CD4-positive, alpha-beta T cell (primary cell): ENCODE measurements around the gene CDK14. TPM values are rescaled to one million over a fixed set of nuclear protein-coding genes. Genes with fewer than 3 reads are reported as not detected.

Experiments used
- ATAC-seq: fragments of 200-7000 bp; cut with Tn5 transposase; one replicate; pipeline ENCODE4 v1.10.0; 2022; ENCODE audit warnings: mild to moderate bottlenecking; ENCODE audit not compliant: poor library complexity
- CTCF ChIA-PET: fragments of 350-600 bp; sonication (Branson Sonifier 250); formaldehyde crosslinking; loops from one replicate; lab custom pipeline; 2021; ENCODE audit warnings: antibody characterized with exemption, inconsistent platforms; lab: Charles Lee
- POLR2A ChIA-PET: fragments of 350-600 bp; sonication (Branson Sonifier 250); formaldehyde crosslinking; loops from one replicate; lab custom pipeline; 2021; ENCODE audit warnings: antibody characterized with exemption, inconsistent platforms; lab: Charles Lee
- DNase-seq, 14 experiments: peaks; one replicate each; pipeline ENCODE4 v3.0.0-alpha.2; 2013 to 2020; ENCODE audit warnings: mixed read lengths in 2 of 14
- H3K27ac ChIP-seq, 2 donors: one replicate each; pipeline versions ENCODE4 v1.5.1 to v1.7.0; 2013; ENCODE audit warnings: low read length in 2 of 2, low read depth in 1 of 2, mild to moderate bottlenecking in 1 of 2
- H3K27me3 ChIP-seq, 2 experiments: 1 replicate in 1 of 2; 2 replicates in 1 of 2; pipeline versions ENCODE4 v1.6.1 to v1.7.0; 2013; ENCODE audit warnings: low read length in 2 of 2, control low read depth in 1 of 2, mild to moderate bottlenecking in 1 of 2, moderate library complexity in 1 of 2; ENCODE audit not compliant: insufficient read depth in 2 of 2, control insufficient read depth in 1 of 2
- H3K36me3 ChIP-seq: one replicate; pipeline ENCODE4 v1.6.1; 2013; ENCODE audit warnings: low read length, control low read depth; ENCODE audit not compliant: insufficient read depth
- H3K4me1 ChIP-seq: one replicate; pipeline ENCODE4 v1.6.1; 2013; ENCODE audit warnings: low read length, control low read depth; ENCODE audit not compliant: insufficient read depth
- H3K4me3 ChIP-seq: one replicate; pipeline ENCODE4 v1.5.1; 2013; ENCODE audit warnings: mild to moderate bottlenecking, low read length, moderate library complexity
- H3K9me3 ChIP-seq, 2 experiments: 1 replicate in 1 of 2; 2 replicates in 1 of 2; pipeline versions ENCODE4 v1.6.1 to v1.7.0; 2013; ENCODE audit warnings: low read length in 2 of 2, mild to moderate bottlenecking in 2 of 2, control low read depth in 1 of 2, moderate library complexity in 1 of 2; ENCODE audit not compliant: control insufficient read depth in 1 of 2, insufficient read depth in 1 of 2
- H3K27ac Mint-ChIP-seq: one replicate; pipeline ENCODE4 v1.8.0; 2020; ENCODE audit warnings: mixed read lengths
- H3K27me3 Mint-ChIP-seq: one replicate; pipeline ENCODE4 v1.8.0; 2021; ENCODE audit warnings: mixed read lengths
- H3K36me3 Mint-ChIP-seq: one replicate; pipeline ENCODE4 v1.8.0; 2021; ENCODE audit warnings: low read depth, mixed read lengths
- H3K4me1 Mint-ChIP-seq: one replicate; pipeline ENCODE4 v1.8.0; 2021; ENCODE audit warnings: low read depth, mixed read lengths
- H3K4me3 Mint-ChIP-seq: one replicate; pipeline ENCODE4 v1.8.0; 2020; ENCODE audit warnings: mild to moderate bottlenecking, mixed read lengths
- H3K9me3 Mint-ChIP-seq: one replicate; pipeline ENCODE4 v1.8.0; 2020; ENCODE audit warnings: mixed read lengths
- intact Hi-C, 2 experiments: fragments of 100-400 bp; cut with DNase I in 1 of 2; cut with micrococcal nuclease in 1 of 2; formaldehyde crosslinking; loops; one replicate each; pipeline versions ENCODE4 v1.15.1 to v1.9.0; 2023 to 2025; cut with DNase I, micrococcal nuclease
- total RNA-seq, 174 experiments: library from RNA in 2 of 174; stranded (reverse) in 2 of 174; gene quantifications; one replicate each; pipeline ENCODE4 v1.2.3 and lab custom pipeline; 2021 to 2026
- TF ChIP-seq, protein P1 (sequence below): fragments of 200-600 bp; IDR thresholded peaks from one replicate; pipeline ENCODE4 v1.8.0; 2022; ENCODE audit warnings: antibody characterized with exemption, mild to moderate bottlenecking

Gene CDK14
- total RNA-seq, 2 experiments from 2014 or later, result 0.45 to 0.47 TPM

DNA sequence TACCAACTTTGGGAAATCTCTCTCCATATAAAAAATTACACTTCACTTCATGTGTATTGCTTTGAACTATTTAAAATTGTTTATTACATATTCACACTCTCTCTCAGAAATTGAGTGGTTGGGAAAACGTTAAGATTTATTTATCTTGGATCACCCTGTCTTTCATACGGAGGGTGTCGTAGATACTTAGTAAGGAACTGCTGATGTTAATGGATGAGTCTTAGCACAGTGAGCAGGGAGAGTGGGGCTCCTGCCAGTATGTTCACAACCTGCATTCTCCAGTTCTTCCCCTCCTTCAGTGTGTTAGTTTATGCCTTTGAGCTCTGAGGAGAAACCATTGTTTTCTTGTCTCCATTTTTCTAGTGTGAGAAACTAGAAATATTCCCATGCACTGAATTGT lies 67.1 kb downstream of the CDK14 start:
- no peaks in the 10 kb centered on the region for H3K9me3 ChIP-seq
- no peak overlapping the region for H3K4me3 ChIP-seq
- H3K27me3 Mint-ChIP-seq, result no peaks in the 10 kb centered on the region
- no peak for ATAC-seq
- H3K4me1 Mint-ChIP-seq, result no peaks in the 10 kb centered on the region
- CTCF ChIA-PET, result no interaction called here
- POLR2A ChIA-PET, result no interaction called here
- no peak for DNase-seq
- no peaks in the 10 kb centered on the region for H3K36me3 ChIP-seq
- H3K27me3 ChIP-seq, result no peaks in the 10 kb centered on the region
- no peaks in the 10 kb centered on the region for H3K4me1 ChIP-seq
- H3K27ac ChIP-seq, result no peak overlapping the region
- no peak overlapping the region for H3K27ac Mint-ChIP-seq
- intact Hi-C loops, result no loop called here
- no peak overlapping the region for H3K4me3 Mint-ChIP-seq
- no peaks in the 10 kb centered on the region for H3K36me3 Mint-ChIP-seq
- no peaks in the 10 kb centered on the region for H3K9me3 Mint-ChIP-seq
- TF ChIP-seq, protein P1, sequence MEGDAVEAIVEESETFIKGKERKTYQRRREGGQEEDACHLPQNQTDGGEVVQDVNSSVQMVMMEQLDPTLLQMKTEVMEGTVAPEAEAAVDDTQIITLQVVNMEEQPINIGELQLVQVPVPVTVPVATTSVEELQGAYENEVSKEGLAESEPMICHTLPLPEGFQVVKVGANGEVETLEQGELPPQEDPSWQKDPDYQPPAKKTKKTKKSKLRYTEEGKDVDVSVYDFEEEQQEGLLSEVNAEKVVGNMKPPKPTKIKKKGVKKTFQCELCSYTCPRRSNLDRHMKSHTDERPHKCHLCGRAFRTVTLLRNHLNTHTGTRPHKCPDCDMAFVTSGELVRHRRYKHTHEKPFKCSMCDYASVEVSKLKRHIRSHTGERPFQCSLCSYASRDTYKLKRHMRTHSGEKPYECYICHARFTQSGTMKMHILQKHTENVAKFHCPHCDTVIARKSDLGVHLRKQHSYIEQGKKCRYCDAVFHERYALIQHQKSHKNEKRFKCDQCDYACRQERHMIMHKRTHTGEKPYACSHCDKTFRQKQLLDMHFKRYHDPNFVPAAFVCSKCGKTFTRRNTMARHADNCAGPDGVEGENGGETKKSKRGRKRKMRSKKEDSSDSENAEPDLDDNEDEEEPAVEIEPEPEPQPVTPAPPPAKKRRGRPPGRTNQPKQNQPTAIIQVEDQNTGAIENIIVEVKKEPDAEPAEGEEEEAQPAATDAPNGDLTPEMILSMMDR, result no peak

DNA sequence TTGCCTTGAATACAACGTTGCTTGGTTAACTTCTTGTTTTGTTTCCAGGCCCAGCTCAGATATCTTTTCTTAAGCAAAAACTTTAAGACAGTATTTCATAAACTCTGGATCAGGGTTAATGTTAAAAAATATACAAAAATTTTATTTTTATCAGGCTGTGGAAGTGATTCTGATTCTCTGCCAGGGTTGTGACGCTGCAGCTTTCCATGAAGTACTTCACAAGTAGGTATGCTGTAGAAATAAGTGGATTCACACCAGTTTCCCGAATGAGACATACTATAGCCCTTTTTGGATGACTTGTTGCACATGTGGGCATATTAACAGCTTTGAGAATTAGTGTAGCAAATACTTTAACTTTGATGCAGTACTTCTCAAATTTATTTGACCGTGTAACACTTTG lies 70.1 kb downstream of the CDK14 start:
- ChIA-PET CTCF (no interaction called here), POLR2A (no interaction called here)
- TF ChIP-seq, protein P1, result no peak
- DNase-seq, result no peak
- no peak overlapping the region for H3K4me3 ChIP-seq
- ATAC-seq, result no peak
- H3K27ac Mint-ChIP-seq, result no peak overlapping the region
- no peaks in the 10 kb centered on the region for H3K27me3 ChIP-seq
- no peak overlapping the region for H3K4me3 Mint-ChIP-seq
- no peaks in the 10 kb centered on the region for H3K9me3 Mint-ChIP-seq
- intact Hi-C loops, result no loop called here
- no peaks in the 10 kb centered on the region for H3K9me3 ChIP-seq
- no peak overlapping the region for H3K27ac ChIP-seq
- H3K4me1 Mint-ChIP-seq, result no peaks in the 10 kb centered on the region
- H3K4me1 ChIP-seq, result no peaks in the 10 kb centered on the region
- H3K36me3 Mint-ChIP-seq, result no peaks in the 10 kb centered on the region
- no peaks in the 10 kb centered on the region for H3K36me3 ChIP-seq
- no peaks in the 10 kb centered on the region for H3K27me3 Mint-ChIP-seq

DNA sequence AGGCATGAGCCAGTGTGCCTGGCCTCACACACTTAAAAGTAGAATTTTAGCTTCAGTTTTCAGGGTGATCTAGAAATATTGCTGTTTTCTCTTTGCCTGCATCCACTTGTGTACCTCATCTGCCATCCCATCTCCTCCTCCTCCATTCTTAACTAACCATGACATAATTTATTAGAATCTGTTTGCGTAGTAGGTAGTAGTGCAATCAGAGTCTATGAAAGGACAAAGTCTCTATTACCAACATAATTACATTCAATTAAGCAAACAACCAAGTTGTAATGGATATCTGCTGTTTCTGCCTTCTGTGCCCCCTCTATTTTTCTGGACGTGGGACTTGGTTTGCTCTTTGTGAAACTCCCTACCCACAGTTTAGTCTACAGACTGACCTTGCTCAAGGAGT lies 72.9 kb downstream of the CDK14 start:
- intact Hi-C loops, result no loop called here

More for the DNA sequence above, 72.9 kb downstream of the CDK14 start:
- no peaks in the 10 kb centered on the region for H3K27me3 ChIP-seq
- no peaks in the 10 kb centered on the region for H3K36me3 Mint-ChIP-seq
- no peak overlapping the region for H3K4me3 ChIP-seq
- ChIA-PET CTCF (no interaction called here), POLR2A (no interaction called here)
- H3K4me1 Mint-ChIP-seq, result no peaks in the 10 kb centered on the region
- ATAC-seq, result no peak
- no peak overlapping the region for H3K27ac ChIP-seq
- H3K36me3 ChIP-seq, result no peaks in the 10 kb centered on the region
- H3K4me1 ChIP-seq, result no peaks in the 10 kb centered on the region
- H3K9me3 ChIP-seq, result no peaks in the 10 kb centered on the region
- H3K27ac Mint-ChIP-seq, result no peak overlapping the region
- DNase-seq, result no peak
- TF ChIP-seq, protein P1, result no peak
- no peaks in the 10 kb centered on the region for H3K27me3 Mint-ChIP-seq
- no peaks in the 10 kb centered on the region for H3K9me3 Mint-ChIP-seq
- H3K4me3 Mint-ChIP-seq, result no peak overlapping the region
